ENCODE measurements around the gene RFLNA.

The RFLNA gene

GRCh38 chr12:124364543-124364942, 69.7 kb downstream of the RFLNA start:
- DNase-seq (ENCODE audit: extremely low spot score) = no peak
- ChIA-PET POLR2A (no interaction called here), CTCF (no interaction called here)
- TF ChIP-seq, protein P1, sequence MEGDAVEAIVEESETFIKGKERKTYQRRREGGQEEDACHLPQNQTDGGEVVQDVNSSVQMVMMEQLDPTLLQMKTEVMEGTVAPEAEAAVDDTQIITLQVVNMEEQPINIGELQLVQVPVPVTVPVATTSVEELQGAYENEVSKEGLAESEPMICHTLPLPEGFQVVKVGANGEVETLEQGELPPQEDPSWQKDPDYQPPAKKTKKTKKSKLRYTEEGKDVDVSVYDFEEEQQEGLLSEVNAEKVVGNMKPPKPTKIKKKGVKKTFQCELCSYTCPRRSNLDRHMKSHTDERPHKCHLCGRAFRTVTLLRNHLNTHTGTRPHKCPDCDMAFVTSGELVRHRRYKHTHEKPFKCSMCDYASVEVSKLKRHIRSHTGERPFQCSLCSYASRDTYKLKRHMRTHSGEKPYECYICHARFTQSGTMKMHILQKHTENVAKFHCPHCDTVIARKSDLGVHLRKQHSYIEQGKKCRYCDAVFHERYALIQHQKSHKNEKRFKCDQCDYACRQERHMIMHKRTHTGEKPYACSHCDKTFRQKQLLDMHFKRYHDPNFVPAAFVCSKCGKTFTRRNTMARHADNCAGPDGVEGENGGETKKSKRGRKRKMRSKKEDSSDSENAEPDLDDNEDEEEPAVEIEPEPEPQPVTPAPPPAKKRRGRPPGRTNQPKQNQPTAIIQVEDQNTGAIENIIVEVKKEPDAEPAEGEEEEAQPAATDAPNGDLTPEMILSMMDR (IDR thresholded peaks at IDR 0.05; ENCODE audit: control extremely low read depth, extremely low read depth, low read depth, missing control alignments) = no peak

All from GM10248 (cell line).